ENCODE measurements around the gene RBMS1. TPM values are rescaled to one million over a fixed set of nuclear protein-coding genes. Genes with fewer than 3 reads are reported as not detected.

RBMS1 gene
- total RNA-seq, 4 donors from 2014 or later = 68.1 to 83.4 (median 72.5) TPM

- H3K27me3 ChIP-seq = no peaks in the 10 kb centered on the region
- H3K4me1 ChIP-seq = peaks cover 0 to 89% (median 32%) of the 10 kb centered on the region in 4 donors
- WGBS, 2 donors = 71% methylated on average over 5 of the region's 5 CpGs
- H3K4me3 ChIP-seq = no peak overlapping the region
- H3K36me3 ChIP-seq = no peaks in the 10 kb centered on the region
- DNase-seq (ENCODE audit: low spot score in 2 of 2) = no peak
- no peak for TF ChIP-seq CTCF (IDR thresholded peaks at IDR 0.05)
- no peak for TF ChIP-seq POLR2A (IDR thresholded peaks at IDR 0.05)
- no peaks in the 10 kb centered on the region for H3K9me3 ChIP-seq
- H3K27ac ChIP-seq = no peak overlapping the region
Observed at GRCh38 chr2:160335441-160335840, 158.2 kb downstream of the RBMS1 start.

- DNase-seq (ENCODE audit: low spot score in 2 of 2) = no peak
- Histone ChIP-seq H3K27me3 (no peaks in the 10 kb centered on the region), H3K27ac (no peak overlapping the region), H3K36me3 (no peaks in the 10 kb centered on the region), H3K4me3 (no peak overlapping the region), H3K9me3 (no peaks in the 10 kb centered on the region), H3K4me1 (peaks cover 0 to 91% (median 31%) of the 10 kb centered on the region in 4 donors)
- WGBS, 2 donors = 65 to 69% methylated on average over 4 of the region's 4 CpGs
- no peak for TF ChIP-seq POLR2A (IDR thresholded peaks at IDR 0.05)
- TF ChIP-seq CTCF (IDR thresholded peaks at IDR 0.05) = no peak
- no peak for TF ChIP-seq EP300 (IDR thresholded peaks at IDR 0.05)
Observed at GRCh38 chr2:160334028-160334741, 159.4 kb downstream of the RBMS1 start.

- TF ChIP-seq POLR2A (IDR thresholded peaks at IDR 0.05) (no peak), EP300 (IDR thresholded peaks at IDR 0.05) (no peak), CTCF (IDR thresholded peaks at IDR 0.05) (no peak)
- H3K27ac ChIP-seq = peak overlapping the region in 1 of 4 donors; percentile 53
- H3K9me3 ChIP-seq = no peaks in the 10 kb centered on the region
- H3K27me3 ChIP-seq = no peaks in the 10 kb centered on the region
- H3K36me3 ChIP-seq = no peaks in the 10 kb centered on the region
- no peak overlapping the region for H3K4me3 ChIP-seq
- WGBS, 2 donors = 55 to 57% methylated on average over 2 of the region's 2 CpGs
- peaks cover 0 to 91% (median 31%) of the 10 kb centered on the region in 4 donors for H3K4me1 ChIP-seq
- DNase-seq (ENCODE audit: low spot score in 2 of 2) = no peak
Observed at GRCh38 chr2:160333324-160334027, 160.1 kb downstream of the RBMS1 start.

GRCh38 chr2:160332318-160332717 lies 161.3 kb downstream of the RBMS1 start:
- Histone ChIP-seq H3K9me3 (no peaks in the 10 kb centered on the region), H3K27ac (peak overlapping the region in 1 of 4 donors; percentile 23), H3K27me3 (no peaks in the 10 kb centered on the region), H3K4me3 (no peak overlapping the region), H3K36me3 (no peaks in the 10 kb centered on the region), H3K4me1 (peaks cover 0 to 98% (median 32%) of the 10 kb centered on the region in 4 donors)
- no peak for DNase-seq (ENCODE audit: low spot score in 2 of 2)
- WGBS, 2 donors = 34 to 47% methylated on average over 2 of the region's 2 CpGs
- TF ChIP-seq CTCF (IDR thresholded peaks at IDR 0.05) = peak in 1 of 5 experiments; percentile 19
- TF ChIP-seq EP300 (IDR thresholded peaks at IDR 0.05) = peak in 1 of 2 donors; percentile 35
- no peak for TF ChIP-seq POLR2A (IDR thresholded peaks at IDR 0.05)

Measured in tibial nerve (tissue), 4 donors.